Measurements from ENCODE around the gene SSH2. TPM values are rescaled to one million over a fixed set of nuclear protein-coding genes. Genes with fewer than 3 reads are reported as not detected.

The SSH2 gene
- total and polyA plus RNA-seq, 2 donors (not counting 1 experiment from before 2014, with no cell fraction given): 51.5 to 183 TPM

GRCh38 chr17:29836643-29837042, 93.4 kb downstream of the SSH2 start:
- H3K4me2 ChIP-seq (replicated peaks; ENCODE audit: low read depth, low read length, poor library complexity, severe bottlenecking): no peak overlapping the region
- ChIA-PET CTCF (no interaction called here), POLR2A (no interaction called here)
- no peaks in the 10 kb centered on the region for H3K4me1 ChIP-seq (ENCODE audit: control insufficient read depth in 2 of 2, insufficient read depth in 2 of 2, low read length in 2 of 2)
- no peak overlapping the region for H2AFZ ChIP-seq (ENCODE audit: insufficient read depth, low read depth, low read length, poor library complexity, severe bottlenecking)
- peaks cover 19% of the 10 kb centered on the region for H3K79me2 ChIP-seq (ENCODE audit: control insufficient read depth, insufficient read depth, low read length)
- H3K4me1 Mint-ChIP-seq: peaks cover 14% of the 10 kb centered on the region
- no peak overlapping the region for H3K4me3 Mint-ChIP-seq
- H3K27ac Mint-ChIP-seq: no peak overlapping the region
- intact Hi-C loops (cut with micrococcal nuclease): no loop called here
- ATAC-seq (ENCODE audit: low read depth) (no peak), DNase-seq (no peak)
- H3K9me3 ChIP-seq (ENCODE audit: control extremely low read depth in 1 of 3, control insufficient read depth in 2 of 3, insufficient read depth in 1 of 3, low read length in 2 of 3): no peaks in the 10 kb centered on the region
- H3K9me3 Mint-ChIP-seq (ENCODE audit: insufficient read depth): no peaks in the 10 kb centered on the region
- no peak overlapping the region for H3K9ac ChIP-seq (ENCODE audit: low read length)
- no peak overlapping the region for H3K27ac ChIP-seq (ENCODE audit: low read length in 2 of 2)
- TF ChIP-seq CTCF (IDR thresholded peaks at IDR 0.05) (no peak), EZH2 (IDR thresholded peaks at IDR 0.05; ENCODE audit: borderline replicate concordance, insufficient read depth, low read depth, low read length, poor library complexity, severe bottlenecking) (no peak)
- H3K27me3 ChIP-seq (replicated peaks in 1 of 4; ENCODE audit: control extremely low read depth in 1 of 4, control insufficient read depth in 3 of 4, insufficient read depth in 4 of 4, low read length in 3 of 4): no peaks in the 10 kb centered on the region
- H3K4me3 ChIP-seq (ENCODE audit: control extremely low read depth in 1 of 5, extremely low read depth in 1 of 5, insufficient read depth in 1 of 5, low read depth in 2 of 5, low read length in 4 of 5): no peak overlapping the region
- H4K20me1 ChIP-seq (ENCODE audit: control insufficient read depth, insufficient read depth, low read length, poor library complexity, severe bottlenecking): peaks cover 9% of the 10 kb centered on the region
- H3K36me3 ChIP-seq (replicated peaks in 1 of 2; ENCODE audit: control extremely low read depth in 1 of 2, control insufficient read depth in 1 of 2, extremely low read depth in 1 of 2, insufficient read depth in 2 of 2, low read length in 1 of 2): no peaks in the 10 kb centered on the region
- 68% methylated on average over 2 of the region's 5 CpGs for WGBS (ENCODE audit: insufficient coverage)
- H3K27me3 Mint-ChIP-seq: no peaks in the 10 kb centered on the region

- Mint-ChIP-seq H3K4me1 (peaks cover 19% of the 10 kb centered on the region), H3K9me3 (ENCODE audit: insufficient read depth) (no peaks in the 10 kb centered on the region), H3K4me3 (no peak overlapping the region), H3K27ac (peak overlapping the region; percentile 41), H3K27me3 (no peaks in the 10 kb centered on the region)
- ChIA-PET CTCF (interaction anchor here (1.2 kb wide), 1 partner anchor 244 kb away, joined by 3 read pairs; no protein-coding TSS in a partner anchor), POLR2A (interaction anchor here (0.6 kb wide), 1 partner anchor 28 kb away, joined by 6 read pairs; no protein-coding TSS in a partner anchor)
- Histone ChIP-seq H3K4me2 (replicated peaks; ENCODE audit: low read depth, low read length, poor library complexity, severe bottlenecking) (no peak overlapping the region), H4K20me1 (ENCODE audit: control insufficient read depth, insufficient read depth, low read length, poor library complexity, severe bottlenecking) (peaks cover 5% of the 10 kb centered on the region), H3K27me3 (replicated peaks in 1 of 4; ENCODE audit: control extremely low read depth in 1 of 4, control insufficient read depth in 3 of 4, insufficient read depth in 4 of 4, low read length in 3 of 4) (no peaks in the 10 kb centered on the region), H3K4me3 (ENCODE audit: control extremely low read depth in 1 of 5, extremely low read depth in 1 of 5, insufficient read depth in 1 of 5, low read depth in 2 of 5, low read length in 4 of 5) (no peak overlapping the region), H3K27ac (ENCODE audit: low read length in 2 of 2) (no peak overlapping the region), H3K79me2 (ENCODE audit: control insufficient read depth, insufficient read depth, low read length) (peaks cover 17% of the 10 kb centered on the region), H3K9ac (ENCODE audit: low read length) (no peak overlapping the region), H3K9me3 (ENCODE audit: control extremely low read depth in 1 of 3, control insufficient read depth in 2 of 3, insufficient read depth in 1 of 3, low read length in 2 of 3) (no peaks in the 10 kb centered on the region), H2AFZ (ENCODE audit: insufficient read depth, low read depth, low read length, poor library complexity, severe bottlenecking) (no peak overlapping the region), H3K4me1 (ENCODE audit: control insufficient read depth in 2 of 2, insufficient read depth in 2 of 2, low read length in 2 of 2) (peaks cover 0 to 6% of the 10 kb centered on the region in 2 donors), H3K36me3 (replicated peaks in 1 of 2; ENCODE audit: control extremely low read depth in 1 of 2, control insufficient read depth in 1 of 2, extremely low read depth in 1 of 2, insufficient read depth in 2 of 2, low read length in 1 of 2) (no peaks in the 10 kb centered on the region)
- 100% methylated on average over 1 of the region's 10 CpGs for WGBS (ENCODE audit: insufficient coverage)
- DNase-seq (no peak), ATAC-seq (ENCODE audit: low read depth) (no peak)
- intact Hi-C loops (cut with micrococcal nuclease): no loop called here
- TF ChIP-seq CTCF (IDR thresholded peaks at IDR 0.05) (no peak), EZH2 (IDR thresholded peaks at IDR 0.05; ENCODE audit: borderline replicate concordance, insufficient read depth, low read depth, low read length, poor library complexity, severe bottlenecking) (no peak)
Observed at GRCh38 chr17:29835435-29836351, 94.3 kb downstream of the SSH2 start.

Data from B cell (primary cell).